Osteoblast (primary cell): Measurements from ENCODE around the gene TAOK1. TPM values are rescaled to one million over a fixed set of nuclear protein-coding genes. Genes with fewer than 3 reads are reported as not detected.

ENCODE experiments used
- DNase-seq: peaks from one replicate; pipeline ENCODE4 v3.0.0; 2011; ENCODE audit warnings: low spot score, mixed read lengths; ENCODE audit not compliant: insufficient read length; ENCODE audit errors: missing footprints
- H2AFZ ChIP-seq: 2 replicates; pipeline ENCODE4 v1.6.0; 2011; ENCODE audit warnings: mild to moderate bottlenecking, low read length
- H3K27ac ChIP-seq: 2 replicates; pipeline ENCODE4 v1.5.1; 2011; ENCODE audit warnings: mild to moderate bottlenecking, low read depth, low read length, moderate library complexity
- H3K27me3 ChIP-seq: 2 replicates; pipeline ENCODE4 v1.6.0; 2012; ENCODE audit warnings: mild to moderate bottlenecking, control low read depth, inconsistent platforms, low read length, moderate library complexity; ENCODE audit not compliant: insufficient read depth
- H3K36me3 ChIP-seq: 2 replicates; pipeline ENCODE4 v1.5.1; 2011; ENCODE audit warnings: mild to moderate bottlenecking, low read length, control low read depth, moderate library complexity; ENCODE audit not compliant: insufficient read depth
- H3K4me1 ChIP-seq: 2 replicates; pipeline ENCODE4 v1.5.1; 2011; ENCODE audit warnings: mild to moderate bottlenecking, low read length, control low read depth, moderate library complexity; ENCODE audit not compliant: insufficient read depth
- H3K4me2 ChIP-seq: 2 replicates; pipeline ENCODE4 v1.6.0; 2011; ENCODE audit warnings: mild to moderate bottlenecking, low read length; ENCODE audit not compliant: insufficient read depth
- H3K4me3 ChIP-seq: fragments of 200-600 bp; sonication (generic); 3 replicates; pipeline ENCODE4 v1.5.1; 2012; ENCODE audit warnings: mild to moderate bottlenecking, low read length, inconsistent platforms; ENCODE audit not compliant: insufficient read depth
- H3K79me2 ChIP-seq: 2 replicates; pipeline ENCODE4 v1.6.0; 2012; ENCODE audit warnings: mild to moderate bottlenecking, low read length, control low read depth, inconsistent platforms; ENCODE audit not compliant: insufficient read depth
- H3K9me3 ChIP-seq: 2 replicates; pipeline ENCODE4 v1.5.1; 2011; ENCODE audit warnings: low read depth, low read length, control low read depth
- H4K20me1 ChIP-seq: 2 replicates; pipeline ENCODE4 v1.6.0; 2012; ENCODE audit warnings: mild to moderate bottlenecking, low read length, control low read depth; ENCODE audit not compliant: insufficient read depth
- CTCF ChIP-seq: IDR thresholded peaks from 2 replicates; pipeline ENCODE4 v1.5.1; 2011; ENCODE audit warnings: mild to moderate bottlenecking, low read depth, low read length, moderate library complexity; ENCODE audit errors: extremely low read depth
- total RNA-seq: library from RNA; depleted of rRNA; stranded (reverse); fragments of >200 nt; gene quantifications from 2 replicates; pipeline ENCODE4 v1.2.3, GENCODE V29; 2012

Gene TAOK1
- total RNA-seq, 1 donor = 68.4 TPM

DNA sequence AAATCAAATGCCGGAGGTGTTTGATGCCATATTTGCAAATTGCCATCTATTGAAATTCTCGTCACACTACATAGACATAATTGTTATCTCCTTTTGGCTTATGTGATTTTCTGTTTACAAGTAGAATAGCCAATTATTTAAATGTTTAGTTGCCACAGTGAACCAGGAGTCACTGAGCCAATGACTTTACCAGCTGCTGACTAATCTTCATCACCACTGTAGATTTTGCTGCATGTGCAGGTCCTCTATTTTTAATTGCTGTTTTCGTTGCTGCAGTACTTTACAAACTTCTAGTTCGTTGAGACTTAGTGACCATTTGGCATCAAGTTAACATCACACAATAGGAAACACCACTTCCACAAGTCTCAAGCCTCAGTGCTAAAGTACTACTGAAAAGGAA is 153.9 kb downstream of the TAOK1 start:
- Histone ChIP-seq H4K20me1 (no peaks in the 10 kb centered on the region), H3K27ac (no peak overlapping the region), H2AFZ (no peak overlapping the region), H3K4me3 (no peak overlapping the region), H3K9me3 (no peaks in the 10 kb centered on the region), H3K36me3 (peaks cover 31% of the 10 kb centered on the region), H3K4me1 (no peaks in the 10 kb centered on the region), H3K79me2 (no peaks in the 10 kb centered on the region), H3K4me2 (no peak overlapping the region), H3K27me3 (no peaks in the 10 kb centered on the region)
- DNase-seq = no peak
- TF ChIP-seq CTCF = no peak

- Histone ChIP-seq H2AFZ (no peak overlapping the region), H3K79me2 (no peaks in the 10 kb centered on the region), H4K20me1 (no peaks in the 10 kb centered on the region), H3K4me2 (no peak overlapping the region), H3K27ac (no peak overlapping the region), H3K27me3 (no peaks in the 10 kb centered on the region), H3K36me3 (peaks cover 29% of the 10 kb centered on the region), H3K4me1 (no peaks in the 10 kb centered on the region), H3K4me3 (no peak overlapping the region), H3K9me3 (no peaks in the 10 kb centered on the region)
- TF ChIP-seq CTCF = no peak
- no peak for DNase-seq
Observed at GRCh38 chr17:29546085-29546484, 155.9 kb downstream of the TAOK1 start.

DNA sequence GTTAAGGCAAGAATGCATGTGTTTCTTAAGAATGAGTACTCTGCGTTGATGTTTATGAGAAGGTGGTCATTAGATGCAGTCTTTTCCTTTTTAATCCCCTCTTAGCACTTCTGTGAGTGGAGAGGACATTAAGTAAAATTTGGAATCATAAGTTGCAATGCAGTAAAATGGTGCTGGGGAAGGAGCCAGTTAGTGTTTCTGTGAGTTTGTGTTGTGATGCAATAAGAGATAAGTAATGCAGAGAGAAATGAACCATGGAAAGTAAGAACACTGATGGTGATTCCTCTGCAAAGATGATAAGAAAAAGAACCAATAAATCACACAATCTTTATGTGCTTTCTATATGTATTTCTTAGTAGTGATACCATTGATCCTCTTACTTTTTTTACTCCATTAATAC is 156.7 kb downstream of the TAOK1 start:
- Histone ChIP-seq H3K4me1 (no peaks in the 10 kb centered on the region), H3K79me2 (no peaks in the 10 kb centered on the region), H4K20me1 (no peaks in the 10 kb centered on the region), H3K36me3 (peaks cover 26% of the 10 kb centered on the region), H3K27me3 (no peaks in the 10 kb centered on the region), H3K4me3 (no peak overlapping the region), H2AFZ (no peak overlapping the region), H3K9me3 (no peaks in the 10 kb centered on the region), H3K4me2 (no peak overlapping the region), H3K27ac (no peak overlapping the region)
- no peak for DNase-seq
- TF ChIP-seq CTCF = no peak

DNA sequence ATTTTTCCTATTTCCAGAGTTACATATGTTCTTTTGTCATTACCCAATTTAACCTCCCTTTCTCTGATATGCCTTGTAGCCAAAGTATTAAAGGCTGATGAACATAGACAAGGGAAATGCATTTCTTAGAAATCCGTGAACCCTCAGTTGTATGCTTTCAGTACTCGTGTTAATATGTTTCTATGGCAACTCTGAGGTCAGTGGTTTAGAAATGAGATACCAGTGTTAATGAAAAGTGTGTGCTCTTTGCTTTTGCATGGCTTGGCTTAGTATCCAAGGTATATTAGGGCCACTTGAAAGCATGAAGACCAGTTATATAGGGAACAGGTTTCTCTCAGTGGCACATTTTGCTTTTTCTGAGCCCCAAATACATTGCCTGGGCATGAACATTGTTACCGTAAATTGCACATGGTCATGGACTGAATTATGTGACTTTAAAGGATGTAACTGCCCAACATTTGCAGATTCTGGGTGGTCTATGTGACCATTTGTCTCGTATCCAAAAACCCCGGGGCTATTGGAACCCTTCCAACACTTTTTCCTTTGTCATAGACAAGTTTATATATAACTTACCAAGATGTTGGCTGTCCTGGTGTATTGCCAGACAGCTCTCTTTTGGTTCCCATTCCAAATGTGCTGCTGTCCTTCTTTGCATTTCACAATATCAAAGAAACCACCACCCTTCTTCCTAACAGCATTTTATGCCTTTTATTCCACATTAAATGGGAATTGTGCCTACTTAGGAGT is 159.2 kb downstream of the TAOK1 start:
- TF ChIP-seq CTCF = no peak
- Histone ChIP-seq H2AFZ (no peak overlapping the region), H4K20me1 (no peaks in the 10 kb centered on the region), H3K9me3 (no peaks in the 10 kb centered on the region), H3K27ac (no peak overlapping the region), H3K36me3 (peaks cover 4% of the 10 kb centered on the region), H3K4me3 (no peak overlapping the region), H3K4me1 (no peaks in the 10 kb centered on the region), H3K4me2 (no peak overlapping the region), H3K79me2 (no peaks in the 10 kb centered on the region), H3K27me3 (no peaks in the 10 kb centered on the region)
- DNase-seq = no peak
